Upper lobe of right lung (tissue), 1 donor: Measurements from ENCODE around the gene THY1. TPM values are rescaled to one million over a fixed set of nuclear protein-coding genes. Genes with fewer than 3 reads are reported as not detected.

Source experiments
- ATAC-seq: fragments of 200-7000 bp; cut with Tn5 transposase; one replicate; pipeline ENCODE4 v1.9.1; 2020; ENCODE audit warnings: mild to moderate bottlenecking, moderate library complexity
- DNase-seq: peaks from one replicate; pipeline ENCODE4 v3.0.0-alpha.2; 2020
- H3K27ac ChIP-seq: fragments of 200-600 bp; one replicate; pipeline ENCODE4 v1.8.0; 2022
- H3K27me3 ChIP-seq: fragments of 200-600 bp; one replicate; pipeline ENCODE4 v1.8.0; 2022; ENCODE audit warnings: mild to moderate bottlenecking
- H3K36me3 ChIP-seq: fragments of 200-600 bp; one replicate; pipeline ENCODE4 v1.8.0; 2022
- H3K4me1 ChIP-seq: fragments of 200-600 bp; one replicate; pipeline ENCODE4 v1.8.0; 2022
- H3K4me3 ChIP-seq: fragments of 200-600 bp; one replicate; pipeline ENCODE4 v1.8.0; 2022; ENCODE audit warnings: mild to moderate bottlenecking
- H3K9me3 ChIP-seq: fragments of 200-600 bp; one replicate; pipeline ENCODE4 v1.8.0; 2022
- intact Hi-C: fragments of 100-400 bp; cut with DNase I; formaldehyde crosslinking; loops from one replicate; pipeline ENCODE4 v1.11.0; 2022
- total RNA-seq: library from RNA; stranded (reverse); fragmentation: NEBNext Ultra II Directional; extraction: Animal tissue kit (Norgen Biotek cat#: 25700); gene quantifications from one replicate; pipeline ENCODE4 v1.2.1, GENCODE V29; 2021
- TF ChIP-seq, protein P1 (sequence below): fragments of 200-600 bp; IDR thresholded peaks from one replicate; pipeline ENCODE4 v1.8.0; 2022; ENCODE audit warnings: antibody characterized with exemption
- donor health status: DM: no; HTN: yes; CAD: no; lungs with severe emphysema.

THY1 gene
- total RNA-seq, 1 donor from 2014 or later, result 7.8 TPM

DNA sequence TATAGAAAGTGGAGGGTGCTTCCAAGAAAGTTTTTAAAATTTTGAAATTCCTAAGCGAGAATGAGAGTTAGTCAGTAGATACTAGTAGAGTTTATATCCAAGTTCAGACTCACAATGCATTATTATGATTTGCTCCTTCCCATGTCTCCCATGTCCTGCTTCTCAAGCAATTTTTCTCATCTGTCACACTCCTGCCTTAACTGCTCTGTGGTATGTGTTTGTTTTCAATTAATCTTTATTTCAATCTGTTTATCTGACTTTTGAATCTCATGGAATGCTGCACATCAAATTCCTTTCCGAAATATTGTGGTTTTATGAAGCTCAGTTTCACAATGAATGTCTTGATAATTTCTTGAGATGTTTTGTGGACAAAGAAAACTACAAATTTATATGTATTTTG, 18.1 kb downstream of the THY1 start:
- intact Hi-C loops, result no loop called here
- TF ChIP-seq, protein P1, sequence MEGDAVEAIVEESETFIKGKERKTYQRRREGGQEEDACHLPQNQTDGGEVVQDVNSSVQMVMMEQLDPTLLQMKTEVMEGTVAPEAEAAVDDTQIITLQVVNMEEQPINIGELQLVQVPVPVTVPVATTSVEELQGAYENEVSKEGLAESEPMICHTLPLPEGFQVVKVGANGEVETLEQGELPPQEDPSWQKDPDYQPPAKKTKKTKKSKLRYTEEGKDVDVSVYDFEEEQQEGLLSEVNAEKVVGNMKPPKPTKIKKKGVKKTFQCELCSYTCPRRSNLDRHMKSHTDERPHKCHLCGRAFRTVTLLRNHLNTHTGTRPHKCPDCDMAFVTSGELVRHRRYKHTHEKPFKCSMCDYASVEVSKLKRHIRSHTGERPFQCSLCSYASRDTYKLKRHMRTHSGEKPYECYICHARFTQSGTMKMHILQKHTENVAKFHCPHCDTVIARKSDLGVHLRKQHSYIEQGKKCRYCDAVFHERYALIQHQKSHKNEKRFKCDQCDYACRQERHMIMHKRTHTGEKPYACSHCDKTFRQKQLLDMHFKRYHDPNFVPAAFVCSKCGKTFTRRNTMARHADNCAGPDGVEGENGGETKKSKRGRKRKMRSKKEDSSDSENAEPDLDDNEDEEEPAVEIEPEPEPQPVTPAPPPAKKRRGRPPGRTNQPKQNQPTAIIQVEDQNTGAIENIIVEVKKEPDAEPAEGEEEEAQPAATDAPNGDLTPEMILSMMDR, result no peak

DNA sequence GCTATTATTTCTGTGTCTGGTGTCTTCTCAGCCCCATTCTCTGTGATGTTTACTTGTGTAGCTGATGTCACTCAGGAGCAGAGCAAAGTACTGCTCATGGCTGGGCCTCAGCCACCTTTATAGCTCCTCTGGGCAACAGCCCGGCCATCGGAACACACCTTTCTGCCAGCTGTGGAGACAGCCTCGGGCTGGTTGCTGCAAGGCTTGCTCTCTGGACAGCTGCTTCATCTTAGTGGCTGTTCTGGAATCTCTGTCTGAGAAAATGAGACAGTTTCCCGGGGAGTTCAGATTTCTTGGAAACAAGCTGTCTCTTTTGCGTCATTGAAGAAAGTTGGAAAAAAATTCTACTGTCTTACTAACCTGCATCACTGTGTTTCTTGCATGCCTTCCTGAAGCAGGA, 20.0 kb downstream of the THY1 start:
- no peak for ATAC-seq

More for the DNA sequence above, 18.1 kb downstream of the THY1 start:
- no peak overlapping the region for H3K4me3 ChIP-seq
- H3K4me1 ChIP-seq, result no peaks in the 10 kb centered on the region
- H3K36me3 ChIP-seq, result no peaks in the 10 kb centered on the region
- ATAC-seq (no peak), DNase-seq (no peak)
- H3K27ac ChIP-seq, result no peak overlapping the region
- H3K9me3 ChIP-seq, result no peaks in the 10 kb centered on the region
- no peaks in the 10 kb centered on the region for H3K27me3 ChIP-seq

DNA sequence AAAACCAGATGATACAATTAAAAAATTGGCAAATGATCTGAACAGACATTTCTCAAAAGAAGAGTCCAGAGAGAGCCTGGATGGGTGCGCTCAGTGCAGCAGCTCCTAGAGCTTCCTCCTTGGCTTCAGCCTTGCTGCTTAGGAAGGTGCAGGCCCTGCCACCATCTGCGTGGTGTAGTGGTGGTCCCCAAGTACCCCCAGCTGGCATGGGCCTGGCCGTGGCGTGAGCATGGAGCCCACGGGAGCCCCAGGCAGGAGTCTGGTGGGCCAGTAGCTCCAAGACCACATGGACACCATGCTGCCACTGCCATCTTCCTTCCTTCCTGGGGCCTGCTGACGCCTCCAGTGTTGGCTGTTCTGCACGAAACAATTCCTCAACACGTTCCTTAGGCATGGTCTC, 20.5 kb downstream of the THY1 start:
- Histone ChIP-seq H3K27me3 (no peaks in the 10 kb centered on the region), H3K9me3 (no peaks in the 10 kb centered on the region), H3K4me1 (no peaks in the 10 kb centered on the region), H3K27ac (no peak overlapping the region), H3K4me3 (no peak overlapping the region), H3K36me3 (no peaks in the 10 kb centered on the region)
- peak; percentile 20 for ATAC-seq
- DNase-seq, result no peak
- intact Hi-C loops, result no loop called here
- TF ChIP-seq, protein P1, result no peak

More for the DNA sequence above, 20.0 kb downstream of the THY1 start:
- Histone ChIP-seq H3K36me3 (no peaks in the 10 kb centered on the region), H3K4me1 (no peaks in the 10 kb centered on the region), H3K27ac (no peak overlapping the region), H3K4me3 (no peak overlapping the region), H3K27me3 (no peaks in the 10 kb centered on the region), H3K9me3 (no peaks in the 10 kb centered on the region)
- TF ChIP-seq, protein P1, result no peak
- intact Hi-C loops, result no loop called here
- no peak for DNase-seq

DNA sequence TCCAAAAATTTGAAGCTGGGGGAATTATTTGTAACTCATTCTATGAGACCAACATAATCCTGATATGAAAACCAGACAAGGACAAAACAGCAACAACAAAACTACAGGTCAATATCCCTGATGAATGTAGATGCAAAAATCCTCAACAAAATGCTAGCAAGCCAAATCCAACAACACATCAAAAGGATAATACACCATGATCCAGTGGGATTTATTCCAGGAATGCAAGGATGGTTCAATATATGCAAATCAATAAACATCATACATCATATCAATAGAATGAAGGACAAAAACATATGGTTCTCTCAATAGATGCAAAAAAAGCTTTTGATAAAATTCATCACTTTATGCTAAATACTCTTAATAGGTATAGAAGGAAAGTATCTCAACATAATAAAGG, 22.1 kb downstream of the THY1 start:
- intact Hi-C loops, result no loop called here
- Histone ChIP-seq H3K36me3 (no peaks in the 10 kb centered on the region), H3K9me3 (no peaks in the 10 kb centered on the region), H3K4me3 (no peak overlapping the region), H3K27me3 (no peaks in the 10 kb centered on the region), H3K4me1 (no peaks in the 10 kb centered on the region), H3K27ac (no peak overlapping the region)
- TF ChIP-seq, protein P1, result no peak
- DNase-seq (no peak), ATAC-seq (no peak)

DNA sequence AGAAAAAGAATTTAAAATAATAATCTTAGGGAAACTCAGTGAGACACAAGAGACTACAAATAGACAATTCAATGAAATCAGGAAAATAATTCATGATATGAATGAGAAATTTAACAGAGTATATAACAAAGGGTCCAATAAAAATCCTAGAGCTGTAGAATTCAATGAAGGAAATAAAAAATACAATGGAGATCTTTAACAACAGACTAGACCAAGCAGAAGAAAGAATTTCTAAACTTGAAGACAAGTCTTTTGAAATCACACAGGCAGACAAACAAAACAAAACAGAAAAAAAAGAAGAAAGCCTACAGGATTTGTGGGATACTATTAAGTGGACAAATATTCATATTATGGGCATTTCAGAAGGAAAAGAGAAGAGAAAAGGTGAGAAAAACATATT, 25.2 kb downstream of the THY1 start:
- Histone ChIP-seq H3K27me3 (no peaks in the 10 kb centered on the region), H3K9me3 (no peaks in the 10 kb centered on the region), H3K27ac (no peak overlapping the region), H3K4me1 (no peaks in the 10 kb centered on the region), H3K36me3 (no peaks in the 10 kb centered on the region), H3K4me3 (no peak overlapping the region)
- TF ChIP-seq, protein P1, result no peak
- no peak for DNase-seq
- ATAC-seq, result no peak
- intact Hi-C loops, result no loop called here

DNA sequence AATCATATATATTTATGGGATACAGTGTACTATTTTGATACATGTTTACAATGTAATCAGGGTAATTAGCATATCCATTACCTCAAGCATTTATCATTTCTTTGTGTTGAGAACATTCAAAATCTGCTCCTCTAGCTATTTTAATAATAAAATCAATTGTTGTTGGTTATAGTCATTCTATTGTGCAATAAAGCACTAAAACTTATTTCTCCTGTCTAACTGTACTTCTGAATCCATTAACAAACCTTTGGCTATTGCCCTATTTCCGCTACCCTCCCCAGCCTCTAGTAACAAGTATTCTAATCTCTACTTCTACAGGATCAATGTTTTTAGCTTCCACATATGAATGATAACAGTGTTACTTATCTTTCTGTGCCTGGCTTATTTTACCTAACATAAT, 26.1 kb downstream of the THY1 start:
- DNase-seq, result no peak
- Histone ChIP-seq H3K9me3 (no peaks in the 10 kb centered on the region), H3K27ac (no peak overlapping the region), H3K36me3 (no peaks in the 10 kb centered on the region), H3K4me1 (no peaks in the 10 kb centered on the region), H3K4me3 (no peak overlapping the region), H3K27me3 (no peaks in the 10 kb centered on the region)
- no peak for ATAC-seq
- TF ChIP-seq, protein P1, result no peak
- intact Hi-C loops, result no loop called here
